Stimulated activated CD8-positive, alpha-beta memory T cell treated with anti-CD3 and anti-CD28 coated beads, Interleukin-15, amount 100 ng/mL, for 1 hour (primary cell): ENCODE results near the gene LCE1A.

Experiments
- DNase-seq: peaks from one replicate; pipeline ENCODE4 v3.0.0-alpha.2; 2020; ENCODE audit warnings: low read depth

The LCE1A gene

DNA sequence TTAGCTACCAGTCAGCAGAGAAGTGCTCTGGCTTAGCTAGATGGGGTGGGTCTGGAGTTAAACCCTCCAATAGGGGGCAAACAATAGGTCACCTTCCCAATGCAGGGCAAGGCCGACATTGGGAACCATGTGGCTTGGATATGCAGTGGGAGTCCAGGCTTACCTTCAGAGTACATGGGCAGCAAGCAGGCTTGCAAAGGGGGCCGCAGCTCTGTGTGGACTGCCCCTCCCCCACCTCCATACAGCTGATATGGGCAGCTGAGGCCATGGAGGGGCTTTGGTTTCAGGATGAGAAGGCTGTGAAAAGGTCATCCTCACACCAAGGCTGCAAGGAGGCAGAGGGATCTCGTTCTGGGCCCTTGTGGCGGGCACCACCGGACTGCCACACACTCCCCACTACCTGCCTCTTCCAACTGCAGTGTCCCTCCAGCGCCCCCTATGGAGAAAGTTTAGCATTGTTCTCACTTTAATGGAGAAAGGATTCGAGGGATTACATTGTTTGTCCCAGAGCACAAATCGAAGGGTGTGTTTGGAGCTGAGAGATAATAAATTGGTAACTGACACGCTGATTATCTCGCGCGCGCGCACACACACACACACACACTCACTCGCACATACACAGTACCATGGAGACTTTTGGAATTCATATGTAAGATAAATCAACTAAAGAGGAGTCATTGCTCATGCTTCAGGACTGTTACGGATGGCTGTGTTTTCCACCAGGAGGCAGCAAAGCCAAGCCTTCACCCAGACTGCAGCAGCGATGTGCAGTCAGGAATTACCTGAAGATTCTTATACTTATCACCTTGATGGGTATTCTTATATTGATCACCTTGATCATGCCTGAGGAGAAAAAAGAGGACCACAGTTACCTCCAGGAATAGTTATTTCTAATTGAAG, 43.8 kb downstream of the LCE1A start:
- DNase-seq, result no peak

DNA sequence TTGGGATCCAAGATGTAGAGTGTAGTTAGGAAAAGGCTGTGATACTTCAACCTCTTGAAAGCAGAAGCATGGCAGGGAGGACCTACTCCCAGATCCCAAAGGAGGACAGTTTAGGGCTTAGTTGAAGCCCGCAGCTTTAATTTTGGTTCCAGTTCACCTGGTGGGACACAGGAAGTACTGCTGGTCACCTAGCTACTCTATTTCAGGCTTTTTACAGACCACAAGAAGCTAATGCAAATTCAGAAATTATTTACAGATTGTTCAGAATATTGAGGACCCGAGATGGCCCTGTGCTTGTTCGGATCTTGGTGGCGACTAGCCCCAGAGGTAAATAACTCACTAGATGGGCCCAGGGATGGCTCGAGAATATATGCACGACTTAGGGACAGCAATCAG, 44.5 kb downstream of the LCE1A start:
- no peak for DNase-seq

DNA sequence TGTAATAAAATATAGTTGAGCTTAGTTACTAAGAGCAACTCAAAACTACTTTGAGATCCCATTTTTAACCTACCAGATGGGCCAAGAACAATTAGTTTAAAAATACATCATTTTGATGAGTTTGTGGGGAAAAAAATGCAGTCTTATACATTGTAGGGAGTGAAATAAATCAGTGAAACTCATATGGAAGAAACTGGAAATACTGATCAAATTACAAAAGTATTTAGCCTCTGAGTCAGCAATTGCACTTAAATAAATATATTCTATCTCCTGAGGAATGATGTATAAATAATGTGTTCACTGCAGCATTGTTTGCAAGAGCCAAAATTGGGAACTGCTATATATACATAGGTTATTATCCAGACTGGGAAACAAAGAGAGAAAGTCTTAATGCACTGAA, 46.2 kb downstream of the LCE1A start:
- DNase-seq, result no peak

DNA sequence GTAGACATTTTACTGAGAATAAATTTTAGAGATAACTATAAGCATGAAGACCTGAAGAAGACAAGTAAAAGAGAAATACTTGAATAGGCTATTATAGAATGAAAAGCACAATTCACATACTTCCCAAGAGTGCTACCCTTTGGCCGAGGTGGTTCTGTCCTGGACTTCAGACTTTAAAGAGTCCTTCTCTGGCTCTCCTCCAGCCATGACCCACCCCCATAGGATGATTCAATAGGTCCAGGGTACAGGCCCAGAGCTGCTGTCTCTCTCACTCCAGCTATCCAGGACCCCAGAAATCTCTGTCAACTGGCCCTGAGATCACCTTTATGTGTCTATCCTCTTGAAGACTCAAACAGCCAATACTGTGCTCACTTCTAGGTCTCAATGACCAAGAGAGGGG, 49.6 kb downstream of the LCE1A start:
- no peak for DNase-seq
